HL-60 (cell line): Measurements from ENCODE around the gene PTPRD.

Source experiments
- POLR2AphosphoS5 ChIP-seq: IDR thresholded peaks from 2 replicates; pipeline ENCODE4 v1.6.1; 2012; ENCODE audit warnings: low read depth
- REST ChIP-seq: IDR thresholded peaks from 2 replicates; pipeline ENCODE4 v1.6.1; 2012; ENCODE audit warnings: low read depth; ENCODE audit not compliant: insufficient replicate concordance
- TF ChIP-seq, protein P1 (sequence below): IDR thresholded peaks from one replicate; pipeline ENCODE4 v1.5.1; 2011; ENCODE audit warnings: low read length, control low read depth, inconsistent platforms; ENCODE audit not compliant: insufficient read depth

GRCh38 chr9:10059044-10059443 lies 553.8 kb downstream of the PTPRD start:
- TF ChIP-seq, protein P1, sequence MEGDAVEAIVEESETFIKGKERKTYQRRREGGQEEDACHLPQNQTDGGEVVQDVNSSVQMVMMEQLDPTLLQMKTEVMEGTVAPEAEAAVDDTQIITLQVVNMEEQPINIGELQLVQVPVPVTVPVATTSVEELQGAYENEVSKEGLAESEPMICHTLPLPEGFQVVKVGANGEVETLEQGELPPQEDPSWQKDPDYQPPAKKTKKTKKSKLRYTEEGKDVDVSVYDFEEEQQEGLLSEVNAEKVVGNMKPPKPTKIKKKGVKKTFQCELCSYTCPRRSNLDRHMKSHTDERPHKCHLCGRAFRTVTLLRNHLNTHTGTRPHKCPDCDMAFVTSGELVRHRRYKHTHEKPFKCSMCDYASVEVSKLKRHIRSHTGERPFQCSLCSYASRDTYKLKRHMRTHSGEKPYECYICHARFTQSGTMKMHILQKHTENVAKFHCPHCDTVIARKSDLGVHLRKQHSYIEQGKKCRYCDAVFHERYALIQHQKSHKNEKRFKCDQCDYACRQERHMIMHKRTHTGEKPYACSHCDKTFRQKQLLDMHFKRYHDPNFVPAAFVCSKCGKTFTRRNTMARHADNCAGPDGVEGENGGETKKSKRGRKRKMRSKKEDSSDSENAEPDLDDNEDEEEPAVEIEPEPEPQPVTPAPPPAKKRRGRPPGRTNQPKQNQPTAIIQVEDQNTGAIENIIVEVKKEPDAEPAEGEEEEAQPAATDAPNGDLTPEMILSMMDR, result no peak
- TF ChIP-seq POLR2AphosphoS5 (no peak), REST (no peak)
